Rectal smooth muscle tissue (tissue), 1 donor: Measurements from ENCODE around the gene EFNA5.

Experiments
- H3K27ac ChIP-seq: one replicate; pipeline ENCODE4 v1.7.0; 2013; ENCODE audit warnings: low read depth, low read length, inconsistent platforms
- H3K27me3 ChIP-seq: one replicate; pipeline ENCODE4 v1.7.0; 2013; ENCODE audit warnings: low read length; ENCODE audit not compliant: control insufficient read depth, insufficient read depth
- H3K36me3 ChIP-seq: one replicate; pipeline ENCODE4 v1.7.0; 2013; ENCODE audit warnings: low read length; ENCODE audit not compliant: control insufficient read depth, insufficient read depth
- H3K4me1 ChIP-seq: one replicate; pipeline ENCODE4 v1.7.0; 2013; ENCODE audit warnings: low read length; ENCODE audit not compliant: control insufficient read depth, insufficient read depth
- H3K4me3 ChIP-seq: one replicate; pipeline ENCODE4 v1.7.0; 2013; ENCODE audit warnings: low read length
- H3K9ac ChIP-seq: one replicate; pipeline ENCODE4 v1.7.0; 2013; ENCODE audit warnings: low read length

The EFNA5 gene

GRCh38 chr5:107670932-107671741 lies at the start of gene EFNA5:
TSS of gene EFNA5 (minus strand) at chr5:107670937.
- Histone ChIP-seq H3K27ac (peak within 1 kb of the TSS; percentile 52), H3K4me3 (peak within 1 kb of the TSS; percentile 85), H3K36me3 (no peaks in the 10 kb centered on the region), H3K27me3 (no peaks in the 10 kb centered on the region), H3K9ac (no peak within 1 kb of the TSS), H3K4me1 (no peaks in the 10 kb centered on the region)

DNA sequence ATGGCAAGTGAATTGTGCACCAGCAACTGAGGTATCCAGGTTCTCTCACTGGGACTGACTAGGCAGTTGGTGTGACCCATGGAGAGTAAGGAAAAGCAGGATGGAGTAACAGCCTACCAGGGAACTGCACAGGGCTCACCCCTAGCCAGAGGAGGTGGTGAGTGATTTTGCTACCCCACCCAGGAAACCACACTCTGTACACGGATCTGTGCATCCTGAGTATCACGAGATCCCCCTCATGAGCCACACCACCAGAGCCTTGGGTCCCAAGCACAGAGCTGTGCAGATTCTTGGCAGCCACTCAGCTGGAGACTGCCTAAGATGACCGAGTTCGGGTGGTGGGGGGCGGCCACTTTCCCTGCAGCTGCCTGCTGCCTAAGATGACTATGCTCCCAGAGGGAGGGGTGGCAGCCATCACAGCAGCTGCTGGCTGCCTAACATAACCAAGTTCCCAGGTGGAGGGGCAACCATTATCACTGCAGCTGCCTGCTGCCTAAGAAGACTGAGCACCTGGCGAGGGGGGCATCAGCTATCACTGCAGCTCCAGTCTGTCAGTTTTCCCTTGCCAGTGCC lies 48.4 kb upstream of the EFNA5 start:
- H3K27me3 ChIP-seq = no peaks in the 10 kb centered on the region
- no peaks in the 10 kb centered on the region for H3K36me3 ChIP-seq
- no peak overlapping the region for H3K4me3 ChIP-seq
- H3K4me1 ChIP-seq = no peaks in the 10 kb centered on the region
- no peak overlapping the region for H3K9ac ChIP-seq
- H3K27ac ChIP-seq = no peak overlapping the region

DNA sequence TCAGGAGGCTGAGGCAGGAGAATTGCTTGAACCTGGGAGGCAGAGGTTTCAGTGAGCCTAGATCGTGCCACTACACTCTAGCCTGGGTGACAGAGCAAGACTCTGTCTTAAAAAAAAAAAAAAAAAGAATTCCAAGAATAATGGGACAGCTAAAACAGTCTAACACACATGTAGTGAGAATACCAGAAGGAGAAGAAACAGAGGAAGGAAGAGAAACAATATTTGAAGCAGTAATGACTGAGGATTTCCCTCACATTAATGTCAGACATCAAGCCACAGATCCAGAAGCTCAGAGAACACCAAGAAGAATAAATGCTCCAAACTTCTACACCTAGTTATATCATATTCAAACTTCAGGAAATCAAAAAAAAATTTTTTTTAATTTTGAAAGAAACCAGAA lies 47.1 kb upstream of the EFNA5 start:
- no peaks in the 10 kb centered on the region for H3K36me3 ChIP-seq
- no peak overlapping the region for H3K4me3 ChIP-seq
- H3K27me3 ChIP-seq = no peaks in the 10 kb centered on the region
- H3K4me1 ChIP-seq = no peaks in the 10 kb centered on the region
- no peak overlapping the region for H3K9ac ChIP-seq
- no peak overlapping the region for H3K27ac ChIP-seq

DNA sequence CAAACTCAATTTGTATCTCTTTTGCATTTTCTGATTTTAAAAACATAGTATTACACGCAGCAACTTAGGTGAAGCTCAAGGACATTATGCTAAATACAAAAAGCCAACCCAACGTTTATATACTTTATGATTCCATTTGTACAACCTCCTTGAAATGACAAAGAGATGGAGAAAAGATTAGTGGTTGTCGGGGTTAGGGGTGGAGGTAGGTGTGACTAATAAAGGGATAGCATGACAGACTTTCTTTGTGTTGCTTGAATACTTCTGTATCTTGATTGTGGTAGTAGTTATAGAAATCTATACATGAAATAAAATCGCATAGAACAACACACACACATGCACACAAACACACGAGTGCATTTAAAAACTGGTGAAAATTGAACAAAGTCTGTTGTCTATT lies 42.5 kb upstream of the EFNA5 start:
- no peaks in the 10 kb centered on the region for H3K4me1 ChIP-seq
- no peak overlapping the region for H3K9ac ChIP-seq
- H3K27ac ChIP-seq = no peak overlapping the region
- no peak overlapping the region for H3K4me3 ChIP-seq
- H3K27me3 ChIP-seq = no peaks in the 10 kb centered on the region
- H3K36me3 ChIP-seq = no peaks in the 10 kb centered on the region

- H3K9ac ChIP-seq = no peak overlapping the region
- no peaks in the 10 kb centered on the region for H3K4me1 ChIP-seq
- H3K27me3 ChIP-seq = no peaks in the 10 kb centered on the region
- no peak overlapping the region for H3K27ac ChIP-seq
- no peak overlapping the region for H3K4me3 ChIP-seq
- no peaks in the 10 kb centered on the region for H3K36me3 ChIP-seq
These were observed 41.7 kb upstream of the EFNA5 start for GRCh38 chr5:107712359-107712870.

GRCh38 chr5:107705402-107706014 lies 34.8 kb upstream of the EFNA5 start:
- Histone ChIP-seq H3K36me3 (no peaks in the 10 kb centered on the region), H3K4me1 (no peaks in the 10 kb centered on the region), H3K9ac (no peak overlapping the region), H3K27ac (no peak overlapping the region), H3K27me3 (no peaks in the 10 kb centered on the region), H3K4me3 (no peak overlapping the region)

GRCh38 chr5:107704681-107705401 lies 34.1 kb upstream of the EFNA5 start:
- no peaks in the 10 kb centered on the region for H3K36me3 ChIP-seq
- no peak overlapping the region for H3K4me3 ChIP-seq
- no peaks in the 10 kb centered on the region for H3K27me3 ChIP-seq
- no peak overlapping the region for H3K9ac ChIP-seq
- no peaks in the 10 kb centered on the region for H3K4me1 ChIP-seq
- H3K27ac ChIP-seq = no peak overlapping the region

DNA sequence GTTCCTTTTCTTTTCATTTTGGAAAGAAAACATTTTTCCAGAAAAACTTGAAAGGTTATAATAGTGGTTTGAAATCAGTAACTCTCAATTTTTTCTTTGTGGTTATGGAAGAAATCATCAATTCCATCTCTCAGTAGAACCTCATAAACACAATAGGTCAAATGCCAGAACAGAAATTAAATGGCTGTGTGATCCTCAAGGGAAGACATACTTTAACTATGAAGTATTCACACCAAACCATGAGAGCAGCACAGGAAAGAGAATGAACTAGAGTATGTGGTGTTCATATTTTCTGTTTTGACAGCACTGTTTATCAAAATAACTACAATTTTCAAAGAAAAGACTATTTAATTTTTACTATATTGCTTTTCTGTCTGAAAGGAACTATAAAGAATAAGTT lies 29.7 kb upstream of the EFNA5 start:
- no peaks in the 10 kb centered on the region for H3K36me3 ChIP-seq
- H3K9ac ChIP-seq = no peak overlapping the region
- no peaks in the 10 kb centered on the region for H3K4me1 ChIP-seq
- H3K4me3 ChIP-seq = no peak overlapping the region
- H3K27ac ChIP-seq = no peak overlapping the region
- H3K27me3 ChIP-seq = no peaks in the 10 kb centered on the region

DNA sequence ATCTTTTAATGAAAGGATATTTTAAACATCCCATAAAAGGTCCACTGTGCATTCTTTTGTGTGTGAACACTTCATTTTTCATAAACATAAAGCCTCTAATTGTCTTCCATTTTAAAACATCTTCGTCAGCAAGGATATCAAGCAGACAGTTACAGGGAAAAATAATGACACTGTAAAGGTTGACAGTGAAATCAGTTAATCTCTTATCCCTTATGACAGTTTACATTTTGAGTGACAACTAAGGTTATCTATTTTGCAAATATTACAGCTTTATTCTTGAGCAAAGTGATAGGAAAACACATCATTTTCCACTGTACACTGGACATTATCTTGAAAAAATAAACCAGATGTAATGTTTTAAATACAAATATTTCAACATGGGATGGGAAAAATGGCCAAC lies 28.7 kb upstream of the EFNA5 start:
- H3K4me3 ChIP-seq = no peak overlapping the region
- no peaks in the 10 kb centered on the region for H3K4me1 ChIP-seq
- no peak overlapping the region for H3K27ac ChIP-seq
- no peaks in the 10 kb centered on the region for H3K36me3 ChIP-seq
- no peaks in the 10 kb centered on the region for H3K27me3 ChIP-seq
- no peak overlapping the region for H3K9ac ChIP-seq

- Histone ChIP-seq H3K4me1 (no peaks in the 10 kb centered on the region), H3K27ac (no peak overlapping the region), H3K4me3 (no peak overlapping the region), H3K36me3 (no peaks in the 10 kb centered on the region), H3K9ac (no peak overlapping the region), H3K27me3 (no peaks in the 10 kb centered on the region)
These were observed 27.5 kb upstream of the EFNA5 start for GRCh38 chr5:107698286-107698685.

- H3K4me1 ChIP-seq = no peaks in the 10 kb centered on the region
- no peak overlapping the region for H3K27ac ChIP-seq
- H3K36me3 ChIP-seq = no peaks in the 10 kb centered on the region
- no peaks in the 10 kb centered on the region for H3K27me3 ChIP-seq
- no peak overlapping the region for H3K9ac ChIP-seq
- no peak overlapping the region for H3K4me3 ChIP-seq
These were observed 25.8 kb upstream of the EFNA5 start for GRCh38 chr5:107696498-107696897.

- H3K36me3 ChIP-seq = no peaks in the 10 kb centered on the region
- no peak overlapping the region for H3K27ac ChIP-seq
- no peak overlapping the region for H3K4me3 ChIP-seq
- no peaks in the 10 kb centered on the region for H3K4me1 ChIP-seq
- no peak overlapping the region for H3K9ac ChIP-seq
- no peaks in the 10 kb centered on the region for H3K27me3 ChIP-seq
These were observed 25.3 kb upstream of the EFNA5 start for GRCh38 chr5:107696080-107696479.
